ENCODE results near the gene MAP4.
A peak's percentile ranks its signal among the peaks of the same experiment; 100 is the strongest.

MAP4 gene

DNA sequence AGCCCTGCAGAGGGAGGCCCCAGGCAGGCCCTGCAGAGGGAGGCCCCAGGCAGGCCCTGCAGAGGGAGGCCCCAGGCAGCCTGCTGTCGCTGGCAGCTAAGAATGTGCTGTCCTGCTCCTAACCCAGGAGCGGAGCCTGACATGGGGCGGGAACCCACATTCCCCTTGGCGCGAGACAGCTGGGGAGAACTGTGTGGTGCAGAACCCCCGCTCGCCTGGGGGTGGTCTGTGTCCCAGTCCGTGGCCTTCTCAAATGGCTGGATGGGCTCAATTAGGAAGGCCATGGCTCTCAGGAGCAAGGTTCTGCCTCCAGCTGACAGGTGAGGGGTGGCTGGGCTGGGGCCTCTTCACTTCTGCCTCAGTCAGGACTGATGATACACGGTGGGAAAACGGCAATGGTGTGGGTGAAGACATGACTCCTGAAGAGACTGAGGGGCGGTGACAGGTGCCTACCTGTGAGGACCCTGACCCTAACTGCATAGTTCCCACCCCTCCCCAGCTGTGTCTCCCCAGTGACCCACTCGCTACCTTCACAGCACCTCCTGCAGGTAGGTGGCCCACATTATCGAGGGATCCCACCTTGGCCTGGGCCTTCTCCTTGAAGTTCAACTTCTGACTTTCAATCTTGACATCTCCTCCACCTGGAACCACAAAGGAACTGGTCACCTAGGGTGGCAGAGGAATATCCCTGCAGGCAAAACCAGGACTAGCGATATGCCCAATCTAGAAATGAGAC lies 161.3 kb downstream of the MAP4 start:
- H3K36me3 ChIP-seq (ENCODE audit: control insufficient read depth, low read length): peaks cover 26% of the 10 kb centered on the region
- no peaks in the 10 kb centered on the region for H3K27me3 ChIP-seq (ENCODE audit: control insufficient read depth, low read length)
- peaks cover 5% of the 10 kb centered on the region; the same call in 1 of the 2 replicates for H3F3A ChIP-seq (ENCODE audit: control insufficient read depth, insufficient read depth)
- no peak overlapping the region for H3K27ac ChIP-seq (ENCODE audit: low read depth, low read length)
- no peaks in the 10 kb centered on the region for H3K4me1 ChIP-seq (ENCODE audit: control insufficient read depth, low read length)
- no peaks in the 10 kb centered on the region for H3K9me2 ChIP-seq (replicated peaks; ENCODE audit: control insufficient read depth, low read length)
- no peaks in the 10 kb centered on the region for H3K79me2 ChIP-seq (ENCODE audit: control insufficient read depth, low read length)
- no peak overlapping the region for H3K4me2 ChIP-seq (ENCODE audit: low read length)
- no peaks in the 10 kb centered on the region for H3K9me3 ChIP-seq (ENCODE audit: control insufficient read depth, insufficient read depth, low read length)
- H4K20me1 ChIP-seq (ENCODE audit: control insufficient read depth, insufficient read depth, low read depth, low read length): 0 out of 2 replicates have a peak, but pooled peaks cover 6% of the 10 kb centered on the region
- no peak for TF ChIP-seq EZH2phosphoT487 (IDR thresholded peaks at IDR 0.05; ENCODE audit: borderline replicate concordance, low read length)
- TF ChIP-seq, protein P1, sequence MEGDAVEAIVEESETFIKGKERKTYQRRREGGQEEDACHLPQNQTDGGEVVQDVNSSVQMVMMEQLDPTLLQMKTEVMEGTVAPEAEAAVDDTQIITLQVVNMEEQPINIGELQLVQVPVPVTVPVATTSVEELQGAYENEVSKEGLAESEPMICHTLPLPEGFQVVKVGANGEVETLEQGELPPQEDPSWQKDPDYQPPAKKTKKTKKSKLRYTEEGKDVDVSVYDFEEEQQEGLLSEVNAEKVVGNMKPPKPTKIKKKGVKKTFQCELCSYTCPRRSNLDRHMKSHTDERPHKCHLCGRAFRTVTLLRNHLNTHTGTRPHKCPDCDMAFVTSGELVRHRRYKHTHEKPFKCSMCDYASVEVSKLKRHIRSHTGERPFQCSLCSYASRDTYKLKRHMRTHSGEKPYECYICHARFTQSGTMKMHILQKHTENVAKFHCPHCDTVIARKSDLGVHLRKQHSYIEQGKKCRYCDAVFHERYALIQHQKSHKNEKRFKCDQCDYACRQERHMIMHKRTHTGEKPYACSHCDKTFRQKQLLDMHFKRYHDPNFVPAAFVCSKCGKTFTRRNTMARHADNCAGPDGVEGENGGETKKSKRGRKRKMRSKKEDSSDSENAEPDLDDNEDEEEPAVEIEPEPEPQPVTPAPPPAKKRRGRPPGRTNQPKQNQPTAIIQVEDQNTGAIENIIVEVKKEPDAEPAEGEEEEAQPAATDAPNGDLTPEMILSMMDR (IDR thresholded peaks at IDR 0.05; ENCODE audit: low read depth, low read length, poor library complexity, severe bottlenecking): peak; percentile 32
- no peak overlapping the region for H3K4me3 ChIP-seq (ENCODE audit: low read length)

GRCh38 chr3:47854267-47854666 lies 161.9 kb downstream of the MAP4 start:
- H4K20me1 ChIP-seq (ENCODE audit: control insufficient read depth, insufficient read depth, low read depth, low read length): 0 out of 2 replicates have a peak, but pooled peaks cover 6% of the 10 kb centered on the region
- H3F3A ChIP-seq (ENCODE audit: control insufficient read depth, insufficient read depth): peaks cover 5% of the 10 kb centered on the region; the same call in 1 of the 2 replicates
- H3K79me2 ChIP-seq (ENCODE audit: control insufficient read depth, low read length): no peaks in the 10 kb centered on the region
- no peak overlapping the region for H3K4me3 ChIP-seq (ENCODE audit: low read length)
- no peaks in the 10 kb centered on the region for H3K4me1 ChIP-seq (ENCODE audit: control insufficient read depth, low read length)
- H3K4me2 ChIP-seq (ENCODE audit: low read length): no peak overlapping the region
- no peak for TF ChIP-seq EZH2phosphoT487 (IDR thresholded peaks at IDR 0.05; ENCODE audit: borderline replicate concordance, low read length)
- TF ChIP-seq, protein P1 (IDR thresholded peaks at IDR 0.05; ENCODE audit: low read depth, low read length, poor library complexity, severe bottlenecking): no peak
- H3K36me3 ChIP-seq (ENCODE audit: control insufficient read depth, low read length): peaks cover 32% of the 10 kb centered on the region
- no peaks in the 10 kb centered on the region for H3K9me3 ChIP-seq (ENCODE audit: control insufficient read depth, insufficient read depth, low read length)
- no peaks in the 10 kb centered on the region for H3K27me3 ChIP-seq (ENCODE audit: control insufficient read depth, low read length)
- no peaks in the 10 kb centered on the region for H3K9me2 ChIP-seq (replicated peaks; ENCODE audit: control insufficient read depth, low read length)
- no peak overlapping the region for H3K27ac ChIP-seq (ENCODE audit: low read depth, low read length)

DNA sequence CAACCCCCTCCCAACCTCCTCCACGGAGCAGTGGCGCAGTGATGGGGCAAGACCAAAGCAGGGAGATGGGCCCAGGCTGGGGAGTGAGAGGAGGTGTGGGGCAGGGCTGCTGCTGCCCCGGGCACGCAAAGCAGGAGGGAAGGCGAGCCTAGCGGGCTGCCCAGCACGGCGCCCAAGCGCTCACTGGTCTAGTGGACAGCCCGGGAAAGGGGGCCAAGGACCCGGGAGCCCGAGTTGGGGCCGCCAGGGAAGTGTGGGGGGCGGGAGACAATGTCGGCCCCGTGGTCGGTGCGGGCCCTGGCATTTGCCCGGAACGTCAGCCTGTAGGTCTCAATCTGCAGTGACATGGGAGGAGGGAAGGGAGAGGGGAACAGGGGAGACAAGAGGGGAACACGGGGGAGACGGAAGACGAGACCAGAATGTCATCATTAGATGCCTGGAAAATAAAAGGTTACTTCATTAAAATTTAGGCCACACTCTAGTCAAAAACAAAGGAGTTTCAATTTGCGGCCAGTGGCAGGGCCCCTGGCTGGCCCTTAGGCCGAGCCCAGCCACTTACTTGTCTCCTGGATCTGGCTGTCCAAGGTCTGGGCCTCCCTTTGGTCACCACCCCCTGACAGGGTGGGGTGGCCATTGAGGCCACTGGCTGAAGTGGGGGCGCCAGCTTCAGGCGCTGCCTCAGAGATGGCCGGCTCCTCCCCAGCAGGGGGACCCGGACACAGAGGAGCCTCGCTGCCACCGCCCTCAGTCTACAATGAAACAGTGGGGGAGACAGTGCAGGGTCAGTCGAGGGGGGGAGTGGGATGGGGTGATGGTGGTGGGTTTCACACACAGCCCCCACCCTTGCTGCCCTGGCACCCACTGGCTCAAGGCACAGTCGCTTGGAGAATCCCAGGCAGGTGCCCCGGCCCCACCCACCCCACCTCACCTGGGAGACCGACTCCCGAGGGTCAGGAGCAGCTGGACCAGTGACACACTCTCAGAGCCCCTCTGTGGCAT lies 163.3 kb downstream of the MAP4 start:
- H3K9me3 ChIP-seq (ENCODE audit: control insufficient read depth, insufficient read depth, low read length): no peaks in the 10 kb centered on the region
- no peaks in the 10 kb centered on the region for H3K79me2 ChIP-seq (ENCODE audit: control insufficient read depth, low read length)
- peaks cover 5% of the 10 kb centered on the region; the same call in 1 of the 2 replicates for H3F3A ChIP-seq (ENCODE audit: control insufficient read depth, insufficient read depth)
- H3K27ac ChIP-seq (ENCODE audit: low read depth, low read length): no peak overlapping the region
- no peaks in the 10 kb centered on the region for H3K4me1 ChIP-seq (ENCODE audit: control insufficient read depth, low read length)
- H3K4me3 ChIP-seq (ENCODE audit: low read length): no peak overlapping the region
- H3K9me2 ChIP-seq (replicated peaks; ENCODE audit: control insufficient read depth, low read length): no peaks in the 10 kb centered on the region
- TF ChIP-seq EZH2phosphoT487 (IDR thresholded peaks at IDR 0.05; ENCODE audit: borderline replicate concordance, low read length): no peak
- TF ChIP-seq, protein P1 (IDR thresholded peaks at IDR 0.05; ENCODE audit: low read depth, low read length, poor library complexity, severe bottlenecking): no peak
- peaks cover 45% of the 10 kb centered on the region for H3K36me3 ChIP-seq (ENCODE audit: control insufficient read depth, low read length)
- 0 out of 2 replicates have a peak, but pooled peaks cover 6% of the 10 kb centered on the region for H4K20me1 ChIP-seq (ENCODE audit: control insufficient read depth, insufficient read depth, low read depth, low read length)
- H3K4me2 ChIP-seq (ENCODE audit: low read length): no peak overlapping the region
- no peaks in the 10 kb centered on the region for H3K27me3 ChIP-seq (ENCODE audit: control insufficient read depth, low read length)
